NCI-H510A treated with DMSO at 0.1 percent for 48 hours (cell line): ENCODE measurements around the gene DDX11.
"Not testable (repeated sequence)": the region's sequence is repeated elsewhere in the genome, so short reads cannot be mapped to it uniquely, and the experiment has no call there.

Source experiments
- DNase-seq: peaks from one replicate; lab custom pipeline; 2025; lab: John Stamatoyannopoulos, UW

DDX11 gene

DNA sequence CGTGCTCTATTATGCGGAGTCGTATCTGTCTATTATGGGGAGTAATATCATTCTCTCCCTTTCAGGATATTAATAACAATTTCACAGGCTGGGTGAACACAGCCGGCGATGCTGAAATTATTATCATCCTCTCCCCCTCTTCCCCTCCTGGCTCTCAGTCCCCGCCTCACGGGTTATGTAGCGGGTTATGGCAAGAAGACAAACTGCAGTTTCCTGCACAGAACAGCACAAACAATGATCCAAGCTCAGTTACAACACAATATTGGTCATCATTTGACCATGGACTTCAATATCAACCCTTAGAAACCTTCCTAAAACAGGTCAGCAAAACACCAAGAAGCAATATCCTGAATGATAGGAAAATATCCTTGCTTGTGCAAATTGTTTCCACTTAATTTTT, 50.5 kb downstream of the DDX11 start:
- DNase-seq, result not testable (repeated sequence)

GRCh38 chr12:31125171-31125570, 51.5 kb downstream of the DDX11 start:
- DNase-seq, result not testable (repeated sequence)

DNA sequence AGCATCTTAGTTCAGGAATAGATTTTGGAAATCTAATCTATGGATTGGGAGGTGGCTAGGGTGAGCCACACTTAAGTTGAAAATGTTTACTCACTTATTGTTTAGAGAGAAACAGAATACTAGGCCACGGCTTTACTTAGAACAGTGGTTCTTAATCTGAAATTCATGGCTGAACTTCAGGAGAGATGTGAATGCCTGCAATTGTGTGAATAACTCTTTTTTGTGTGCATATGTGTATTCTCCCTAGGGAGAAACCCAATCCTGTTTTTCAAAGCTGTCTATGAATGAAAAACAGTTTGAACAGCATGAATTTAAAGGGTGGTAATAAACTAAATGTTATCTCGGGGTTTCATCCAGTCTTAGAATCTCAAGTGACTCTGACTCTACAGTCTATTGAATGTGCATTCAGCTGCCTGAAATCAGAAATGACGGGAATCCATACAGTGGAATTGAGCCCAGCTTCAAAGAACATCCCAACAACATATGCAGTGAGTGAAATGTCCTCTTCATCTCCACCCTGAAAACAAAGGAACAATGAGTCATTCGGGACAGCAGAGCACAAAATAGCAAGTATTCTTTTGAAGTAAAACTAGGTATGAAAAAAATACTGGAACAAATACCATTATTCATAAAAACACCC, 53.7 kb downstream of the DDX11 start:
- not testable (repeated sequence) for DNase-seq

GRCh38 chr12:31136581-31136980, 62.9 kb downstream of the DDX11 start:
- not testable (repeated sequence) for DNase-seq

GRCh38 chr12:31144768-31145167, 71.1 kb downstream of the DDX11 start:
- DNase-seq, result not testable (repeated sequence)

- DNase-seq, result peak; percentile 28
Measured at GRCh38 chr12:31145296-31145695, 71.6 kb downstream of the DDX11 start.

DNA sequence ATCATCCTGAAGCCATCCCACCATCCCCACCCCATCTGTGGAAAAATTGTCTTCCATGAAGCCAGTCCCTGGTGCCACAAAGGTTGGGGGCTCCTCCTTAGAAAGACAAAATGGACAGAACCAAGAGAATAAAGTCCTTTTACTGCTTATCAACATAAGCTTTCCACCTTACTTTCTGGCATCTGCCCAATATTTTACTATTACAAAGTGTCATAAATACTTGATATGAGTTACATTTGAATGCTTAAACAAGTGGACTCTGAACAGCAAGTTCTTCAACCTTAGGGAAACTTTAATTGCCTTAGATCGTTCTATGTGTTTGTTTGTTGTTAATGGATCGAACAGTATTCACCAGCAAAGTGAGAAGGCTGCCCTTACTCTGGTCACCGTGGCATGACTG, 73.8 kb downstream of the DDX11 start:
- DNase-seq, result not testable (repeated sequence)

GRCh38 chr12:31150766-31151165, 77.1 kb downstream of the DDX11 start:
- DNase-seq, result not testable (repeated sequence)
